Colon (tissue), 2 donors: ENCODE results near the gene ELK4.

ENCODE experiments used
- FAIRE-seq: peaks from 2 replicates; lab custom pipeline; 2012; peaks lifted over from hg19 to GRCh38; lab: Jason Lieb, UNC
- donor health status: control.
- donor health status: control.

The ELK4 gene, protein sequence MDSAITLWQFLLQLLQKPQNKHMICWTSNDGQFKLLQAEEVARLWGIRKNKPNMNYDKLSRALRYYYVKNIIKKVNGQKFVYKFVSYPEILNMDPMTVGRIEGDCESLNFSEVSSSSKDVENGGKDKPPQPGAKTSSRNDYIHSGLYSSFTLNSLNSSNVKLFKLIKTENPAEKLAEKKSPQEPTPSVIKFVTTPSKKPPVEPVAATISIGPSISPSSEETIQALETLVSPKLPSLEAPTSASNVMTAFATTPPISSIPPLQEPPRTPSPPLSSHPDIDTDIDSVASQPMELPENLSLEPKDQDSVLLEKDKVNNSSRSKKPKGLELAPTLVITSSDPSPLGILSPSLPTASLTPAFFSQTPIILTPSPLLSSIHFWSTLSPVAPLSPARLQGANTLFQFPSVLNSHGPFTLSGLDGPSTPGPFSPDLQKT

DNA sequence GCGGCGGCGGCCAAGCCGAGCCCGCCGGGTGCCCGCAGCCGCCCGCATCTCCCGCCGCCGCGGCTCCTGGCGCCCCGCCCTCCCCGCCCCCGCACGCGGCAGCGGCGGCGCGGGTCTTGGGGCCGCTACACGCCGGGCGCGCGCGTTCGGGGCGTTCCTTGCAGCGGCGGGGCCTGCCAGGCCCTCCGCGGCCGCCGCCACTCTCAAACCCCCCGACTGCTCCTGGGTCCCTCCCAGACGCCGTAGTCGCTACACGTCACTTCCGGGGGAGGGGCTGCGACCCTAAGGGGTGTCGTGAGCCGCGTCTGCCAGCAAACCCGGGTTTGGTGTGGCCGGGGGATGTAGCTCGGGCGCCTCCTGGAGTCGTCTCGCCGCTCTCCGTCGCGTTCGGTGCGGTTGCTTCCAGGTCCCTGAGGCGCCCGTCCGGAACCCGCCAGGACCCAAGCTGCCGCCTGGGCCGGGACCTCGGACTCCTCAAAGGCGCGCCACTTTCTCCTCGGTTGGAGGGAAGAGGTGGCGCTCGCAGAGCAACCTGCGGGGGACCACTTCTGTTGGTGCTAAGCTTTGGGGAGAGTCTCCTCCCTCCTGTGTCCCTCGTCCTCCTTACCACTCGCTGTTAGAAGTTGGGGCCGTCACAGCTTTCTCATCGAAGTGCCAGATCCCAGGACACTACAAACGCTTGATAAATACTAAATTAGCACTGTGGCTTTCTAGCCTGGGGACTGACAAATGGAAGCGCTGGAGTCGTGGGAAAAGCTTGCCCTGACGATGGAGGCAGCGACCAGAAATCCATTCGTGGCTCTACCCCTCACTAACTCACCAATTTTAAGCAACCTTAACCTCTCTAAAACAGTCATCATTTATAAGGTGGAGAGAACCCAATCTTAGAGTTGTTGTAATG lies at the start of gene ELK4:
Gene ELK4 (minus strand): TSS at position 244 of the 901 bp plus-strand sequence. CDS start 8,129 bp downstream, outside the sequence.
- FAIRE-seq: no peak

DNA sequence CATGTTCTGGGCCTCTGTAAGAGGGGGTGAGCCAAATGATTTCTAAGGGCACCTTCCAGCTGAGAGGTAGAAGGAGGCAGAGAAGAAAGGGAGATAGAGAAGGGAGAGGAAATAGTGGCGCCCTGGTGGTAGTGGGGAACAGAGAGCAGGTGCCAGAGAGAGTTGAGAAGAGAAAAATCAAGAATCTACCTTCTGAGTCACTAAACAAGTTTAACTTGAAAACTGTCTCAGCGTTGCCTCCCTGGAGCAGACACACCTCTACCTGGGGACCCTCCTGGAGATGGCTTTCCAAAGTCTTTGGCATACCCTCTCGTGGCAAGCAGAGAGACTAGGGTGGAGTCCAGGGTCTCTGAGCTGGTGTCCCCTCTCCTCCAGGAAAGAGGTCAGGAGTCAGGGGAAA lies 49.6 kb upstream of the ELK4 start:
- no peak for FAIRE-seq

- no peak for FAIRE-seq
Measured at GRCh38 chr1:205680073-205680851, 48.5 kb upstream of the ELK4 start, which contains the start of gene SLC45A3. Gene SLC45A3 (minus strand): TSS chr1:205680509. CDS start chr1:205664656, 15,853 bp downstream.

DNA sequence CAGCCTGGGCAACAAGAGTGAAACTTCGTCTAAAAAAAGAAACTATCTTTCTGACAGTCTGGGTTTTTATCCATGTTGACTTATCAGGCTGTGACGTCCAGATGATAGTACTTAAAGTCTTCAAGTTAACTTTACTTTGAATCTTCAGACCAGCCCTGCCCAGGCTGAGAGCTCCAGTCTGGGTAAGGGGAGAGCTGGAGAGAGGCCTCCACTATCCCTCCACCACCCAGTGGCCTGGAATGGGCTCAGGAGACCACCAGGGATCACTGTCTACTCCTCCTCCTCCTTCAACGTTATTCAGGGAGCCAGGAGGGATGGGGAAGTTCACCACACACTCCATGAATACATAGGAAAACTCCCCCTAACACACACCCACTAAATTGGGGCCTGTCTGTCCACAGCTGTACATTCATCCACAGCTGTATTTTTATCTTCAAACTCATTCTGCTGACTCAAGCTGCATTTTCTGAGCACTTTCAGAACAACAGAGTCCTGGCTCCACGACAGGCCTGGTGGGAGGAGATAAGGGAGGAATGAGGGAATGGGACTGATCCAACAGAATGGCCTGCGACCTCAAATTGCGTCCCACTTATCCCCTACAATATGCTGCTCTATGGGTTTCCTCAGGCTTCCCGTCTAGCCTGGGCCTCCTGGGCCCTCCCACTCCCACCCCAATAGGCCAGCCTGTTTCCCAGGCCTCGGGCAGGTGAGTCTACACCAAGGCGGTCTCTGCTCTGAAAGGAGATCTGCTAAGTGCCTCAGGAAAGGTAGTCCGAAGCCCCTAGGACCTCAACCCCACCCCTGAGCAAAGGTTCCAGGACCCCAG lies 46.7 kb upstream of the ELK4 start:
- FAIRE-seq: no peak

- FAIRE-seq: no peak
Measured at GRCh38 chr1:205677167-205677566, 45.4 kb upstream of the ELK4 start.

DNA sequence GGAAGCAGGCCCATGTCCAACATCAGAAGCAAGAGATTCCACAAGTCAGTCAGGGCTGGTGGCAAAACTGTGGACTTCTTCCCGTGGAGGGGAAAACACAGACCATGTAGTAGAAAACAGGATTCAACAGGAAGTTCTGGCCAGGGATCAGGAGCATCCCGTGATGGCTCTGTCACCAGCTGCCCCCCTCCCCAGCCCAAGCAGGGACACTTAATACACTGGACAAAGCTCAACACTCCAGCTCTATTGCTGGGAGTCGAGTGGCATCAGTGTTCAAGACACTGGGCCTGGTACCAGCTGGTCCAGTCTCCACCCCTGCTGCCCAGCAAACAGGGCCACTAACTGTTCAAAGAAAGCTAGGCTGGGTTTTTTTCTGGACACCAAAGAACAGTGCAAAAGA lies 44.8 kb upstream of the ELK4 start:
- no peak for FAIRE-seq

DNA sequence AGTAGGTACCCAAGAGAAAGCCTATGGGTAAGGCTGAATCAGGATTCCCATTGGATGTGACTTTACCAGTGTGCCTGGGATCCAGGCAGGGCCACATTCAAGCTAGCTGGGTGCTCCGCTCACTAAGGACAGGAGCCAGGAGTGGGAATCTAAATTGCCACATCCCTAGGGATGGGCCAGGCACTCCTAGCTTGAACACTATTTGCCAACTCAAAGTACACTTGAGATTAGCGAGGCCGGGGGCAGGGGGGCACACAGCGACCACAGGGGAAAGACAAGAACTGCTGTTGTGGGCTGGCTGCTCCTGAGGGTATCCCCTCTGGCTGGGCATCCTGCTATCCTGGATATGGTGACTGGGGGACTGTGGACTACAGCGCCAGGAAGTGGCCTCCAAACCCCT lies 44.2 kb upstream of the ELK4 start:
- no peak for FAIRE-seq

GRCh38 chr1:205675247-205675646 lies 43.4 kb upstream of the ELK4 start:
- FAIRE-seq: no peak

GRCh38 chr1:205672970-205673369 lies 41.2 kb upstream of the ELK4 start:
- FAIRE-seq: no peak

- no peak for FAIRE-seq
Measured at GRCh38 chr1:205672395-205672889, 40.6 kb upstream of the ELK4 start.

DNA sequence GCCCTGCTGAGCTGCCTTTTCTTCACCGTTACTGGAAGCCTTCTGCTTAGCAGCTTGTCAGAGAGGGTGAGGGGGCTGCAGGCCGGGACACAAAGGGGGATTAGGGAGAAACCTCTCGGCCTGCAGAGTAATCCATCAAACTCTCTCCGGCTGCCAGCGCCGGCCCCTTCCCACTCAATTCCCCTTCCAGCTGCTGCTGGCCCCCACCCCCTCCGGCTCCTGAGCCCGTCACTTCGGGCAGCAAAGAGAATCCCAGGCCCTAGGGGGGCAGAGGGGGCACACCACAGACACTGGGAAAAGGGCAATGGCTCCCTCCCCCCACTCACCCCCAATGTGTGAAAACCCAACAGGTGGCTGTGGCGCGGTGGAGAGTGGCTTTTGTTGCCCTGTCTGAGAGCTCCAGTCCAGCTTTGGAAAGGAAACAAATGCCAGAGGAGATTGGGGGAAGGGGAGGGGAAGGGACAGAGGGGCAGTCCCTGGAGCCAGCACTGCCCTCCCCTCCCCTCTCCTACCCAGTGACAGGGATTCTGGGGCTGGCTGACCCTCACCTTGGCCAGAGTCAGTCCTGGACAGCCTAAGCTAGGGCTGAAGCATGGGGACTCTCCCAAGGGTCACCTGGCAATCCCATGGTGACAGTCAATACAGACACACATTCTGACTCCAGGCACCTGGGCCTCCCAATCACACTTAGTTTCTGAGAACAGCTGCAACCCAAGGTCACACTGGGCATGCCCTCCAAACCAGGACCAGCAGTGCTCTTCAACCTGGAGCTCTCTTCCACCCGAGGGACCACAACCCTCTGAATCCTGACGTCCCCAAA lies 39.0 kb upstream of the ELK4 start:
- no peak for FAIRE-seq

DNA sequence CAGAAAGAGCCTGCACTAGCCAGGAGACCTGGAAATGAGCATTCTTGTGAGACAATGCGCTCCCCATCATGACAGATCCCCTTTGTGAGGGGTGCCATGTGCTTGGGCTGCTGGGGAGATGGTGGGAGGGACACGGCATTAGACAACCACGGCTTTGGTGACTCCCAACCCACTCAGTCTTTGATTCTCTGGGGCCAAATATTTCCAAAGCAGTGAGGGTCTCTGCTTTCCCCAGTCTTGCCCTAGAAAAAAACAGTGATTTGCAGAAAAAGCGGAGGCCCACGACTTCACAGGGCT lies 38.3 kb upstream of the ELK4 start:
- no peak for FAIRE-seq

- no peak for FAIRE-seq
Measured at GRCh38 chr1:205669341-205670149, 37.7 kb upstream of the ELK4 start.

GRCh38 chr1:205668951-205669340 lies 37.1 kb upstream of the ELK4 start:
- FAIRE-seq: no peak

DNA sequence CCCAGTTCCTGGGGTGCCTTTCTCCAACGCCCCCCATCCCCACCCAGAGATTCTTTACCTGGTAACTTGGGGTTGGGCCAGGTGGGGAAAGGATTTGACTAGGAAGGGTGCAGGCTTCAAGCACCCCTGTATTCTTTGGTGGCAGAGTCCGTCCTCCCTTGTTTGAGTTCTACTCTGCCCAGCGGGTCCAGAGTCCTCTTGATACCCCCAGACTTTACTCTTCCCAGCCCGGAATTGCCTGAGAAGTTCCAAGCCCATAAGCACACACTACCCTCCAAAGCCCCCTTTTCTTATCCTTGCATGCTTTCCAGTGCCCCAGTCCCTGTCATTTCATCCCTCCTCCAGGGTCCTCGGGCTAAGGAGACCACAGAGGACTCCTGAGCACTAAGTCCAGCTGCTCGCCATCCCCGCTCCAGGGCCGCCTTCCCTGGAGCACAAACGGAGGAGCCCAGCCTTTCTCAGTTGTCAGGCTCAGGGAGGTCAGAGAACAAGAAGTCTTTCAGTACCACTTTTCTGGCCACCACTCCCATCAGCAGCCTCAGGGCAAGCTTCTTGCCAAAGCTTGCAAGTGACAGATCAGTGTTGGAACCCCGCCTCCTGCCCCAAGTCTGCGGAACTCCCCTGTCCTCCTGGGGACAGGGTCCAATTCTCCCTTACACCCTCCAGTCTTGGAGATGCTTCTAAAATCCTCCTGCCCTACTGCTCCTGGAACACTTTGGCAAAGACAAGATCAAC lies 36.3 kb upstream of the ELK4 start:
- no peak for FAIRE-seq

DNA sequence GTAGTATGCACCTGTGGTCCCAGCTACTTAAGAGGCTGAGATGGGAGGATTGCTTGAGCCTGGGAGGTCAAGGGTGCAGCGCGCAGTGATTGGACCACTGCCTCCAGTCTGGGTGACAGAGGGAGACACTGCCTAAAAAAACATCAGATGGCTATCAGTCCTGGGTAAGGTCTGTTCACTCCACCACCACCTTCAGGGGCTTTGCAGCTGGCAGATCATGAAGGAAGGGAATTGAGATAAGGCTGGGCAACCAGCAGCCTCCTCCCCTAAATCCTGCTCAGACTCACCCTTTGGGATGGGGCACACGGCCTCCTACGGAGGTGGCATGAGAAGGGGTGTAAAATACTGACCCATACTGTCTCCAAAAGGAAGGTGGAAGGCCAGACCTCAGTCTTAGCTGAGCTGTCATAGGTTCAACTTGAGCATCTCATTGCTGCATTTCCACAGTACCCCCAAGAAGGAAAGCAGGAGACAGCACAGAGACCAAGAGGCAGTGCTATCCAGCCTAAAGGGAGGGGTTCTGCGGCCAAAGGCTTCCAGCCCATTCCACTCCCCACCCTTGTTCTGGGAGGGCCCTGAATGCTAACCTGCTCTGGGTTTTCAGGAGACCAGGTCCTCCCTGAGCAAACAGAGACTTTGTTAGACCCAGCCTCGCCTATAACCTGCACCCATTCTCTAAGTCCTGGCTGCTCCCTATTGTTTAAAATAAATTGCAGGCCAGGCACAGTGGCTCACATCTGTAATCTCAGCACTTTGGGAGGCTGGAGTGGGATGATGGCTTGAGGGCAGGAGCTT lies 34.8 kb upstream of the ELK4 start:
- no peak for FAIRE-seq

GRCh38 chr1:205665201-205666045 lies 33.6 kb upstream of the ELK4 start:
- no peak for FAIRE-seq
